GM19240 (cell line): ENCODE measurements around the gene PMPCA.
"Not testable (repeated sequence)": the region's sequence is repeated elsewhere in the genome, so short reads cannot be mapped to it uniquely, and the experiment has no call there.

Experiments
- DNase-seq: peaks from one replicate; pipeline ENCODE4 v3.0.0; 2011; ENCODE audit warnings: low spot score; ENCODE audit not compliant: insufficient read length

PMPCA gene

GRCh38 chr9:136412962-136413361, 2.5 kb downstream of the PMPCA start:
- DNase-seq = no peak

GRCh38 chr9:136416427-136416826, 6.0 kb downstream of the PMPCA start:
- no peak for DNase-seq

GRCh38 chr9:136416914-136417313, 6.5 kb downstream of the PMPCA start:
- DNase-seq = no peak

- DNase-seq = no peak
Measured at GRCh38 chr9:136418182-136419091, 8.0 kb downstream of the PMPCA start.

- DNase-seq = no peak
Measured at GRCh38 chr9:136419092-136419420, 8.6 kb downstream of the PMPCA start.

- DNase-seq = no peak
Measured at GRCh38 chr9:136421791-136422190, 11.3 kb downstream of the PMPCA start.

- no peak for DNase-seq
Measured at GRCh38 chr9:136422876-136423275, 12.4 kb downstream of the PMPCA start.

- no peak for DNase-seq
Measured at GRCh38 chr9:136423432-136424146, 13.1 kb downstream of the PMPCA start.

- no peak for DNase-seq
Measured at GRCh38 chr9:136424750-136425362, 14.4 kb downstream of the PMPCA start.

GRCh38 chr9:136425367-136425766, 14.9 kb downstream of the PMPCA start:
- not testable (repeated sequence) for DNase-seq

- no peak for DNase-seq
Measured at GRCh38 chr9:136426787-136427186, 16.3 kb downstream of the PMPCA start.

- DNase-seq = no peak
Measured at GRCh38 chr9:136429075-136429628, 18.7 kb downstream of the PMPCA start.

GRCh38 chr9:136429683-136430491, 19.4 kb downstream of the PMPCA start:
- no peak for DNase-seq

GRCh38 chr9:136430588-136431234, 20.3 kb downstream of the PMPCA start:
- DNase-seq = no peak

- no peak for DNase-seq
Measured at GRCh38 chr9:136431782-136432350, 21.4 kb downstream of the PMPCA start.

GRCh38 chr9:136432591-136432990, 22.1 kb downstream of the PMPCA start:
- DNase-seq = no peak

- no peak for DNase-seq
Measured at GRCh38 chr9:136433043-136433715, 22.7 kb downstream of the PMPCA start.

GRCh38 chr9:136433849-136434579, 23.6 kb downstream of the PMPCA start:
- DNase-seq = no peak

- no peak for DNase-seq
Measured at GRCh38 chr9:136434580-136435169, 24.2 kb downstream of the PMPCA start.
